Hepatocyte (in vitro differentiated cells): ENCODE measurements around the gene APOL2. TPM values are rescaled to one million over a fixed set of nuclear protein-coding genes. Genes with fewer than 3 reads are reported as not detected.

ENCODE experiments used
- DNase-seq: peaks from one replicate; pipeline ENCODE4 v3.0.0-alpha.2; 2016; ENCODE audit warnings: low spot score
- H2AFZ ChIP-seq: fragments of 200-600 bp; sonication (generic); 2 replicates; pipeline ENCODE4 v1.6.0; 2016; ENCODE audit warnings: antibody characterized with exemption, mild to moderate bottlenecking
- H3K27ac ChIP-seq: fragments of 200-600 bp; sonication (generic); 2 replicates; pipeline ENCODE4 v1.5.1; 2016; ENCODE audit warnings: mild to moderate bottlenecking
- H3K27me3 ChIP-seq: fragments of 200-600 bp; sonication (generic); 2 replicates; pipeline ENCODE4 v1.6.1; 2016
- H3K36me3 ChIP-seq: fragments of 200-600 bp; sonication (generic); replicated peaks from 2 replicates; pipeline ENCODE4 v1.5.1; 2016; ENCODE audit warnings: low read depth; ENCODE audit not compliant: insufficient read depth
- H3K4me1 ChIP-seq: fragments of 200-600 bp; sonication (generic); 2 replicates; pipeline ENCODE4 v1.5.1; 2016; ENCODE audit warnings: mild to moderate bottlenecking, moderate library complexity; ENCODE audit not compliant: insufficient read depth
- H3K4me2 ChIP-seq: fragments of 200-600 bp; sonication (generic); 2 replicates; pipeline ENCODE4 v1.6.0; 2016
- H3K4me3 ChIP-seq: fragments of 200-600 bp; sonication (generic); 2 replicates; pipeline ENCODE4 v1.5.1; 2016; ENCODE audit warnings: mild to moderate bottlenecking
- H3K79me2 ChIP-seq: fragments of 200-600 bp; sonication (generic); 2 replicates; pipeline ENCODE4 v1.6.0; 2017; ENCODE audit warnings: mild to moderate bottlenecking
- H3K9me2 ChIP-seq: fragments of 200-600 bp; sonication (generic); replicated peaks from 2 replicates; pipeline ENCODE4 v1.6.0; 2017; ENCODE audit warnings: mild to moderate bottlenecking; ENCODE audit not compliant: insufficient read depth
- H3K9me3 ChIP-seq: fragments of 200-600 bp; sonication (generic); 2 replicates; pipeline ENCODE4 v1.5.1; 2016; ENCODE audit warnings: low read depth, mild to moderate bottlenecking
- H4K20me1 ChIP-seq: fragments of 200-600 bp; sonication (generic); 2 replicates; pipeline ENCODE4 v1.6.0; 2016; ENCODE audit warnings: mild to moderate bottlenecking; ENCODE audit not compliant: insufficient read depth, poor library complexity, severe bottlenecking
- CTCF ChIP-seq: fragments of 200-600 bp; sonication (generic); IDR thresholded peaks from 2 replicates; pipeline ENCODE4 v1.5.1; 2016; ENCODE audit warnings: antibody characterized with exemption, mild to moderate bottlenecking; ENCODE audit not compliant: poor library complexity
- EZH2 ChIP-seq: fragments of 200-600 bp; sonication (generic); IDR thresholded peaks from 2 replicates; pipeline ENCODE4 v1.6.1; 2016; ENCODE audit warnings: antibody characterized with exemption, mild to moderate bottlenecking, borderline replicate concordance
- EZH2phosphoT487 ChIP-seq: fragments of 200-600 bp; sonication (generic); IDR thresholded peaks from one replicate; pipeline ENCODE4 v1.6.1; 2018; ENCODE audit warnings: antibody characterized with exemption, mild to moderate bottlenecking, low read depth, moderate library complexity; ENCODE audit not compliant: unreplicated experiment, severe bottlenecking
- WGBS: methylation state at CpG from one replicate; pipeline ENCODE4 v1.1.6; 2016; ENCODE audit warnings: low lambda C conversion rate; ENCODE audit errors: missing lambda C conversion rate; 5-methylcytosine and 5-hydroxymethylcytosine counted together
- polyA plus RNA-seq: library from polyadenylated mRNA; unstranded; fragments of >200 nt; fragmentation: Nextera tagmentation; extraction: Ambion mirVana; gene quantifications from 2 replicates; pipeline ENCODE4 v1.2.1, GENCODE V29; 2016
- total RNA-seq: library from RNA; depleted of rRNA; stranded (reverse); fragments of >200 nt; gene quantifications from 2 replicates; pipeline ENCODE4 v1.2.3, GENCODE V29; 2014

APOL2 gene
- total and polyA plus RNA-seq, 2 experiments from 2014 or later: 19.5 to 34.8 TPM

GRCh38 chr22:36286096-36286957 lies 47.0 kb upstream of the APOL2 start:
- Histone ChIP-seq H4K20me1 (no peaks in the 10 kb centered on the region), H3K36me3 (no peaks in the 10 kb centered on the region), H3K9me2 (no peaks in the 10 kb centered on the region), H3K4me3 (no peak overlapping the region), H3K9me3 (no peaks in the 10 kb centered on the region), H3K4me1 (no peaks in the 10 kb centered on the region), H3K27ac (no peak overlapping the region), H3K79me2 (no peaks in the 10 kb centered on the region), H2AFZ (no peak overlapping the region), H3K27me3 (no peaks in the 10 kb centered on the region), H3K4me2 (no peak overlapping the region)
- 74% methylated on average over 28 of the region's 28 CpGs for WGBS
- peak; percentile 86 for DNase-seq
- TF ChIP-seq CTCF (peak; percentile 92), EZH2phosphoT487 (no peak), EZH2 (no peak)

GRCh38 chr22:36285545-36285944 lies 46.2 kb upstream of the APOL2 start:
- no peaks in the 10 kb centered on the region for H3K4me1 ChIP-seq
- H3K4me2 ChIP-seq: no peak overlapping the region
- no peaks in the 10 kb centered on the region for H3K79me2 ChIP-seq
- H3K27ac ChIP-seq: no peak overlapping the region
- no peaks in the 10 kb centered on the region for H4K20me1 ChIP-seq
- no peaks in the 10 kb centered on the region for H3K36me3 ChIP-seq
- H3K9me2 ChIP-seq: no peaks in the 10 kb centered on the region
- no peak for DNase-seq
- H3K27me3 ChIP-seq: no peaks in the 10 kb centered on the region
- 98% methylated on average over 8 of the region's 21 CpGs for WGBS
- no peak overlapping the region for H2AFZ ChIP-seq
- TF ChIP-seq CTCF (no peak), EZH2phosphoT487 (no peak), EZH2 (no peak)
- H3K4me3 ChIP-seq: no peak overlapping the region
- no peaks in the 10 kb centered on the region for H3K9me3 ChIP-seq

- Histone ChIP-seq H3K36me3 (no peaks in the 10 kb centered on the region), H3K9me3 (no peaks in the 10 kb centered on the region), H4K20me1 (no peaks in the 10 kb centered on the region), H3K4me3 (no peak overlapping the region), H3K4me2 (no peak overlapping the region), H3K27me3 (no peaks in the 10 kb centered on the region), H2AFZ (no peak overlapping the region), H3K9me2 (no peaks in the 10 kb centered on the region), H3K27ac (no peak overlapping the region), H3K4me1 (no peaks in the 10 kb centered on the region), H3K79me2 (no peaks in the 10 kb centered on the region)
- TF ChIP-seq EZH2phosphoT487 (no peak), CTCF (no peak), EZH2 (no peak)
- 94% methylated on average over 12 of the region's 12 CpGs for WGBS
- DNase-seq: no peak
Observed at GRCh38 chr22:36285017-36285416, 45.7 kb upstream of the APOL2 start.
